A204.1 (cell line): ENCODE results near the gene CCNT2.
"Not testable (repeated sequence)": the region's sequence is repeated elsewhere in the genome, so short reads cannot be mapped to it uniquely, and the experiment has no call there.

ENCODE experiments used
- FAIRE-seq: peaks from 2 replicates; lab custom pipeline; 2012; peaks lifted over from hg19 to GRCh38; lab: Jason Lieb, UNC

CCNT2 gene

DNA sequence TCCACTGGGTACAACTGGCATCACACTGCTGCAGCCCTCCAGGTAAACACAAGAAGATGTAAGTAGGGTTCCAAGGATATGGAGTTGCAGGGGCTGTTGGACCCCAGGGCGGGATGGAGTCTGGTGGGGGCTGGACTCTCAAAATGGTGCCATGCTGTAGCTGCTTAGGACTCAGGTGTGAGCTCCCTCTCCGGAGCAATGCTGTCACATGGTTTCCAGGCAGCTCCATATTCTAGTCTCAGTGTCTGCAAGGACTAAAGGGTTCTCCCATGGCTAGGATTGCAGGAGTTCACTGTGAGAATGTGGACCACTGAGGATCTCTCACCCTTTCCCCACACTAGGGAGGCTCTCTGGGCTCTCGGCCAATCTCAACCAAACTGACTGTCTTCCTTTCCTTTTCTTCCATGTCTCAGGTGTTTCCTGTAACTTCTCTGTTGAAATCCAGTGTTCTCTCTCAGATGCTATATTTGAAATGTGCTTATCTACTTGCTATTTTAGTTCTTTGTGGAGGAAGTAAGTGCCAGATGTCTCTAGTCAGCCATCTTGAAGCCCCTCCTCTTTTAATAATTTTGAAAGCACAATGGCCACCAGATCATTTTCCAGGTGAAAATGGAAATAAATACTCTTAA is 57.6 kb downstream of the CCNT2 start:
- no peak for FAIRE-seq

DNA sequence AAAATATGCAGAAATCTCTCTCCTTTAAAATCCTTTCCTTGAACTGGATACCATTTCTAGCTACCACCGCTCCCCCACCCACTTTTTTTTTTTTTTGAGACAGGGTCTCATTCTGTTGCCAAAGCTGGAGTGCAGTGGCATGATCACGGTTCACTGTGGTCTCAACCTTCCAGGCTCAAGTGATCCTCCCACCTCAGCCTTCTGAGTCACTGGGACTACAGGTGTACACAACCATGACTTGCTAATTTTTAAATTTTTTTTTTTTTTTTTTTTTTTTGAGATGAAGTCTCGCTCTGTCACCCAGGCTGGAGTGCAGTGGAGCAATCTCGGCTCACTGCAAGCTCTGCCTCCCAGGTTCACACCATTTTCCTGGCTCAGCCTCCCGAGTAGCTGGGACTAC is 58.5 kb downstream of the CCNT2 start:
- FAIRE-seq, result not testable (repeated sequence)

DNA sequence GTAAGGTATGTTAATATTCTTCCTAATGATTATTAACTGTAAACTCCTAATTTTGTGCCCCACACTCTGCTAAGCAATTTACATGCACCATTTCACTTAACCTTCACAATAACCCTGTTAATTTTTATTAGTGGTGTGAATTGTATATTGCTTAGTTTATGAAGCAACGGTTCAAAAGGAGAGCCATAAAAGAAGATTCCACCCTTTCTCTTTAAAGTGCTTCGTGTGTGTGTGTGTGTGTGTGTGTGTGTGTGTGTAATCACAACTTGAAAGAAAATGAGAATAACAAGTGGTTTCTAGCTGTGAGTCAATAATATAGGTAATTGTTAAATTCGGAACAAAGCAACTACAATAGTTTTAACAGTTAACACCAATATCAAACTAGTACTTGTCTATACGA is 60.6 kb downstream of the CCNT2 start:
- no peak for FAIRE-seq

DNA sequence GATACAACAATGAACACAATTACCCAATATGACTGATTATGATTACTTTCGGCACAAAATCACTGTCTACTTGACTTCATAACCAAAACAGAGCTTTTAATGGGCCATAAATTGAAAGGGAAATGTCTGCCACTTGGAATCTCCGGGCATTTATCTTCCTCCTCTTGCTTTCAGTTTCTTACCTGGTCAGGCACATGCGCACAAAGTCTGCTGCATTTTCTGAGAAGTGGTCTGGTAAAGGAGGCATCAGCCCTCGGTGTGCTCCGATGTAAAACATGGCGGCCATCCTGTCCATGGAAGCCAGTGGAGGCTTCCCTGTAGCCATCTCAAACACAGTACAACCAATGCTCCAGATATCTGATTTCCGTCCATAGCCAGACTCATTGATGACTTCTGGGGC is 62.0 kb downstream of the CCNT2 start:
- FAIRE-seq, result no peak

DNA sequence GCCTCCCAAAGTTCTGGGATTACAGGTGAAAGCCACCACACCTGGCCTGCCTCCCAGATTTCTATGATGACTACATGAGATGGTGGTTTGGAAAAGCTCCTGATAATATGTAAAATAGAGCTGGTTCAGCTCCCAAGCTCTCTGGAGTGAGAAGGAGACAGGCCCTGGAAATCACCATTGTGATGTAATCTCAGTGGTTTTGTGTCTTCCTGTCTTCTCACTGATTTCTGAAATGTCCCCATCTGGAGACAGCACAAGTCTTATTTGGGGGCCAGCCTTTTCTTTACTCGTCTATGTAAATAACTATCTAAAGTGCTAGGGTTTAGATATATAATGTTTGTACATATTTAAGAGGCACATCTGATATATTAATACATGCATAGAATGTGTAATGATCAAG is 64.0 kb downstream of the CCNT2 start:
- FAIRE-seq, result no peak

DNA sequence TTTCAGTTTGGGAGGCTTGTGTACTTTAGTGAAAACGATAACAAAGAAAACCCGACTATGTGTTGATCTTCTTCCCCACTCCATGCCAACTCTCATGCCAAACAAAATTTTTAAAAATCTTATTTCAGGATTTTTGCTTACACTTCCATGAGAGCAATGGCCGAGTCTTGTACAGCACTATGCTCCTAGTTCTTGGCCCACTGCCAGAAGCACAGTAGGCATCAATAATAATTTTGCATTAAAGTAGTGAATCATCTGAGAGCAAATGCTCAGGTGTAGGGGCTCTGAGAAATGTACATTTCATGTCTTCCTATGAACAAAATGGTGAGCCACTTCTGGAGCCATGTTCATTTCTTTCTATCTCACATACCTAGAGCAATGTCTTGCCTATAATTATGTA is 66.4 kb downstream of the CCNT2 start:
- no peak for FAIRE-seq

DNA sequence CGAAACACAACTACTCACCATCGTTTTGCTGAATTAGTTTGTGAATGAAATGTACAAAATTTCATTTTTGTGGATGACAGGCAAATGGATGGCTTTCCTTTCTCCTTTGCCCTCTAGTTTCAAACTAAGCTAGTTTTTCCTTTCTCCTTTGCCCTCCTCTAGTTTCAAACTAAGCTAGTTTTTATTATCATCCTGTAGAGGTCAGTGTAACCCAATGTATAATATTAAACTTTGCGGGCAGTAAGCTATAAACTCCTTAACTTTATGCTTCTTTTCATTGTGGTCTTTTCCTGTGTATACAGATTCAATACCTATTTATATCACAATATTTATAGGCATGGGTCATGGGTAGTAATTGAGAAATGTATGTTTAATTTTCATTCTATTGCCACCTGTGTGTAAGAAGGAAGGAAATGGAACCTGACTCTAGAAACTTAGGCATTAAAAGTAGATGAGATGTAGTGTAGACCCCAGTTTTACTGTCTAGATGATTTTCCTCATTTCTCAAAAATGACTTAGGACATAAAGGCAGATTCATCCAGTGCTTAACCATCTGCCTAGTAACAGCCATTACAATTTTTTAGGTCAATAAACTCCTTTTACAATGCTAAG is 70.5 kb downstream of the CCNT2 start:
- FAIRE-seq, result peak; percentile 97

DNA sequence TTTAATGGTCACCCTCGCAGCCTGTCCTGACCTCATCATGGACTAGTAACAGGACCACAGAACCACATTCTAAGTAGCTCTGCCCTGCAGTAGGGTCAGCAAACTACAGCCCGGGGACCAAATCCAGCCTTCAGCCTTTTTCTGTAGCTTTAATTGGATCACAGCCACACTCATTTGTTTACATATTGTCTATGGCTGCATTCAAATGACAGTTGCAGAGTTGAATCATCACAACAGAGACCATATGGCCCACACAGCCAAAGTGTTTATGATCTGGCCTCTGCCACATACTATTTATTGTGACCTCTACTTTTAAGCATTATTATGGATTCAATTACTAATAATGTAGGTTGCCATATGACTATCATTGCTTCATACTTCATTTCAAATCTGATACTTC is 80.9 kb downstream of the CCNT2 start:
- no peak for FAIRE-seq

DNA sequence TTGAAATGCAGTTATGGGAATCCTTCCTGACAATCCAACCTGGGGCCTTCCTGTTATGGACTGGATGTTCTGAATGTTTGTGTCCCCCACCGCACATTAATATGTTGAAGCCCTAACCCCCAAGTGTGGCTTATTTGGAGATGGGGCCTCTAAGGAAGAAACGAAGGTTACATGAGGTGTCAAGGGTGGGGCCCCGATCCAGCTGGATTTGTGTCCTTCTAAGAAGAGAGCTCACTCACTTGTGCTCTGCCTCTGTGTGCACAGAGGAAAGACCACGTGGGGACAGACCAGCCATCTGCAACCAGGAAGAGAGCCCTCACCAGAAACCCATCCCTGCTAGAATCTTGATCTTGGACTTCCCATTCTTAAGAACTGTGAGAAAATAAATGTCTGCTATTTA is 84.2 kb downstream of the CCNT2 start:
- no peak for FAIRE-seq

DNA sequence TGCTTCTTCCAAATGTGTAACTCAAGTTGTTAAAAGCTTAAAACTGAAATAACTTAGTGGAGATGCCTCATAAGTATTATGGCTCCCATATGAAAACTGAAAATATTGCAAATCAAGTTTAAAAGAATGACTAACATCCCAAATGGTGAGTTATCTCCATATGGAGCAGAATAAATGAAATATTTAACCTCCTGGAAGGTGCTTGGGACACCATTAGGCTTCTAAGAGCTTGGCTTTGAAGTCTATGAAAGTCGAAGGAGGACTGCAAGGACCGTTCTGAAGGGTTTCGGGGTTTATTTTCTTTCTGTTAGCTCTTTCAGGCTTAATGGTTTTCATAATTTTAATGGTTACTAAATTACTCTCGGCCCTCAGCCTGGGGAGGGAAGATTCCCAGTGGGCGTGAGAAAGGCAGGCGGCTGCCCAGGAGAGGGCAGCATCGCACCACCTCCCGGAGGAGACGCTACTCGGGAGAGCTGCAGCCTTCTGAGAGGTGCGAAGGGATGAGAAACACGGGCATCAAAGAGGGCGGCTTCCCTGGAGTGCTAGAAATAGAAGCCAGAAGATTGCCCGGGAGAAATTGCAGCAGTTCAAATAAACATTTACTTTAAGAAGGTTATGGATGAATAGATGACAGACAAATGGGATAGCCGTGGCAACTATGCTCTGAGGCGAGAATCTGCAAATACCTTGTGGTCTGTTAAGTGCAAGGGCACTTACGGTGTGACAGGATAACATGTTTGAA is 85.6 kb downstream of the CCNT2 start:
- peak; percentile 57 for FAIRE-seq

DNA sequence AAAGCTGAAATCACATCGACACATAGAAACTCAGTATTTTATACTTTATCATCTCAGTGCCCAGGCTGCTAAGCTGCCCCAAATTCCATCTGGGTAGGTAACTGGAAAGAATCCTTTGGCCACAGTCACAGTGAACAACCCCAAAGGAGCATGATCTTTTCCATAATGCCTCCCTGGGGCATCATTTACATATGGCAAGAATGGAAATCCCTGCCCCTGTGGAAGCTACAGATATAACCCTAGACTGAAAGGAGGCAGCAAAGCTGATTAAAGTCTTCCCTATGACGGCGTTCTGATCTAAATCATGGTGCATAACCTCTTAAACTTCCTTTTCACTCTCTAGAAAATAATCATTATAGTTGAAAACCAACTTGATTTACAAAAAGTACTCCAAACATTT is 87.1 kb downstream of the CCNT2 start:
- no peak for FAIRE-seq
